HK-2 (cell line): ENCODE data around the gene EMSY.
"Not testable (repeated sequence)": the region's sequence is repeated elsewhere in the genome, so short reads cannot be mapped to it uniquely, and the experiment has no call there.

Experiments
- DNase-seq: peaks from one replicate; pipeline ENCODE4 v3.0.0-alpha.2; 2018; ENCODE audit not compliant: unreplicated experiment

Gene EMSY

GRCh38 chr11:76572181-76572875 lies 127.5 kb downstream of the EMSY start:
- not testable (repeated sequence) for DNase-seq

- DNase-seq, result no peak
Measured at GRCh38 chr11:76574406-76574805, 129.6 kb downstream of the EMSY start.

- DNase-seq, result no peak
Measured at GRCh38 chr11:76574879-76575278, 130.1 kb downstream of the EMSY start.

GRCh38 chr11:76577226-76577920 lies 132.6 kb downstream of the EMSY start:
- peak; percentile 94 for DNase-seq

GRCh38 chr11:76577921-76578653 lies 133.3 kb downstream of the EMSY start:
- no peak for DNase-seq

GRCh38 chr11:76578654-76579055 lies 133.8 kb downstream of the EMSY start:
- DNase-seq, result no peak

GRCh38 chr11:76579056-76579751 lies 134.4 kb downstream of the EMSY start:
- DNase-seq, result no peak

GRCh38 chr11:76579752-76580151 lies 134.9 kb downstream of the EMSY start:
- no peak for DNase-seq

GRCh38 chr11:76582471-76582870 lies 137.7 kb downstream of the EMSY start:
- not testable (repeated sequence) for DNase-seq

- no peak for DNase-seq
Measured at GRCh38 chr11:76587820-76588454, 143.1 kb downstream of the EMSY start.

- no peak for DNase-seq
Measured at GRCh38 chr11:76588455-76589325, 143.9 kb downstream of the EMSY start.

- DNase-seq, result no peak
Measured at GRCh38 chr11:76589477-76589876, 144.7 kb downstream of the EMSY start.

GRCh38 chr11:76589964-76590950 lies 145.4 kb downstream of the EMSY start:
- no peak for DNase-seq

GRCh38 chr11:76591416-76591815 lies 146.6 kb downstream of the EMSY start:
- no peak for DNase-seq

GRCh38 chr11:76592025-76592914 lies 147.5 kb downstream of the EMSY start:
- DNase-seq, result no peak

GRCh38 chr11:76592961-76593360 lies 148.1 kb downstream of the EMSY start:
- DNase-seq, result no peak

GRCh38 chr11:76595091-76595490 lies 150.3 kb downstream of the EMSY start:
- not testable (repeated sequence) for DNase-seq

- no peak for DNase-seq
Measured at GRCh38 chr11:76596652-76597051, 151.8 kb downstream of the EMSY start.
